Sigmoid colon (tissue), 3 donors: ENCODE results near the gene SLX4IP.

Experiments
- CTCF ChIP-seq, 4 experiments: fragments of 450-650 bp in 3 of 4; fragments of 200-600 bp in 1 of 4; IDR thresholded peaks; one replicate each; pipeline ENCODE4 v1.5.1; 2016 to 2019; ENCODE audit warnings: antibody characterized with exemption in 4 of 4, mild to moderate bottlenecking in 3 of 4, moderate library complexity in 2 of 4
- POLR2A ChIP-seq, 2 donors: fragments of 450-650 bp; IDR thresholded peaks; one replicate each; pipeline ENCODE4 v1.6.1; 2016; ENCODE audit warnings: antibody characterized with exemption in 2 of 2, mild to moderate bottlenecking in 2 of 2, moderate library complexity in 2 of 2

- TF ChIP-seq CTCF (IDR thresholded peaks at IDR 0.05), result no peak
- no peak for TF ChIP-seq POLR2A (IDR thresholded peaks at IDR 0.05)
These were observed 97.3 kb downstream of the SLX4IP start for GRCh38 chr20:10532361-10532760.
